ENCODE measurements around the gene SRSF7. TPM values are rescaled to one million over a fixed set of nuclear protein-coding genes. Genes with fewer than 3 reads are reported as not detected.

The SRSF7 gene
- total and polyA plus RNA-seq, 8 donors: 57.9 to 163 (median 95.4) TPM

DNA sequence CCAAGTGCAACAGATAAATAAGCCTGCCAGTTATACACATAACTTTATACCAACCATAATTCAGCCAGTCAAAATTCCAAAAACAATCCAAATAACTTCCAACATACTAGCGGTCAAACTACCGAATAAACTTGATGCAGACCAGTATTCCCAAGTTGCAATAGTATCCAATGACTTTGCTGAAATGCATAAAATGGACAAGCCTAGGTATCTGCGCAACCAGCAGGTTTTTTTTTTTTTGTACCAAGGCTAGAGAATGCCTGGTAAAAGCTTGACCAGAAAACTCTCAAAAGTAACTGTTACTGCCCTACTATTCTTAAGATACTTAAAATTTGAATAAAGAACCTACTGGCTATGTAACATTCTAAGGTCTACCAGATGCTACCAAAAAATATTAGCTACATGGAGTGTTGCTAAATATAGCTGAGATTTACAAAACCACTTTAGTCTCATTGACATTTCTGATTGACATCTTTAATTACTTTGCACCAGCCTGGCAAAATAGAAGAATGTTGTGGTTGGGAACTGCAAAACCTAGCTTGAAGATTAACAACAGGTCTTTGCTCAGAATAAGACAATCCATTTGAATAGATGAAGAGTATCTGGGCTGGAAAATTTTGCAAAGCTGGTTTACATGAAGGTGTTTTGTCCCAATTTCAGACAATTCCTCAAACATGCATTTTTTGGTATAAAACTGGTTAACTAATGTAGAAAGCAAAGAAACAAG lies 7.3 kb downstream of the SRSF7 start:
- peaks cover 26 to 81% (median 45%) of the 10 kb centered on the region in 4 donors for H3K4me1 ChIP-seq

DNA sequence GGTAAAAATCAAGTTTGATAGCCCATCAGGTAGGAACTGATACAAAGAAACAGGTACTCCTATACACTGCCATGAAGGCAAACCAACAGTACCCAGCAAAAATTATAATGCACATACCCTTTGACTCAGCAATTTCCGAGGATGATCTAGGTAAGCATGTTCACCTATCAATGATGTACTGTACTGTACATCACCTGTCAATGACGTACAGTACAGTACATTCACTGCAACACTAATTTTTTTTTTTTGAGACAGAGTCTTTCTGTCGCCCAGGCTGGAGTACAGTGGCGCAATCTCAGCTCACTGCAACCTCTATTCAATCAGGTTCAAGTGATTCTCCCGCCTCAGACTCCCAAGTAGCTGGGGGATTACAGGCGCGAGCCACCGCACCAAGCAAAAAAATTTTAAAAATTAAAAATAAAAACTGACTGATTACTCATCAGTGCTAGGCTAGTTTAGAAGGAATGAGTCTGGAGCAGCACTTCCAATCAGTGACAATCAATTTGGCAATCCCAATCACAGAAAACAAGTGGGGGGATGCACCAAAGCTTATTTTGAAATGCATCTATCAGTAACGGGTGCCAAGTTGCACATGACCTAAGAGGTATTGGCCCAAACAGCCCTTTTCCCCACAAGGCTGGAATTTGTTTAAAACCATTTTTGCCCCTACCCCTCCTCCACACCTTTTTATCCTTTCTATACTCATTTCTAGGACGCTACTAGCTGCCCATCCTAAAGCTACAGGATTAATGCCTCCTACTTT lies 8.2 kb downstream of the SRSF7 start:
- Histone ChIP-seq H3K9me3 (no peaks in the 10 kb centered on the region), H3K27ac (peak overlapping the region in 1 of 5 donors; percentile 18), H3K4me3 (no peak overlapping the region), H3K4me1 (peaks cover 17 to 73% (median 39%) of the 10 kb centered on the region in 4 donors), H3K27me3 (no peaks in the 10 kb centered on the region), H3K36me3 (peaks cover 48 to 81% (median 73%) of the 10 kb centered on the region in 4 donors)
- TF ChIP-seq CTCF (IDR thresholded peaks at IDR 0.05): no peak
- TF ChIP-seq EP300 (IDR thresholded peaks at IDR 0.05): no peak
- no peak for TF ChIP-seq POLR2AphosphoS5 (IDR thresholded peaks at IDR 0.05)
- no peak for TF ChIP-seq POLR2A (IDR thresholded peaks at IDR 0.05)
- 72 to 87% (median 81%) methylated on average over 10 of the region's 10 CpGs for WGBS, 5 donors
- intact Hi-C loops (cut with DNase I; ENCODE audit: low total_unique reads): no loop called here
- DNase-seq: no peak

More for the DNA sequence above, 7.3 kb downstream of the SRSF7 start:
- peak overlapping the region in 1 of 5 donors; percentile 23 for H3K27ac ChIP-seq
- 75 to 92% (median 80%) methylated on average over 3 of the region's 3 CpGs for WGBS, 5 donors
- H3K9me3 ChIP-seq: no peaks in the 10 kb centered on the region
- no peak for TF ChIP-seq CTCF (IDR thresholded peaks at IDR 0.05)
- no peak for TF ChIP-seq POLR2A (IDR thresholded peaks at IDR 0.05)
- no peak for TF ChIP-seq EP300 (IDR thresholded peaks at IDR 0.05)
- TF ChIP-seq POLR2AphosphoS5 (IDR thresholded peaks at IDR 0.05): no peak
- H3K27me3 ChIP-seq: no peaks in the 10 kb centered on the region
- no peak overlapping the region for H3K4me3 ChIP-seq
- no peak for DNase-seq
- peaks cover 52 to 83% (median 76%) of the 10 kb centered on the region in 4 donors for H3K36me3 ChIP-seq
- intact Hi-C loops (cut with DNase I; ENCODE audit: low total_unique reads): no loop called here

DNA sequence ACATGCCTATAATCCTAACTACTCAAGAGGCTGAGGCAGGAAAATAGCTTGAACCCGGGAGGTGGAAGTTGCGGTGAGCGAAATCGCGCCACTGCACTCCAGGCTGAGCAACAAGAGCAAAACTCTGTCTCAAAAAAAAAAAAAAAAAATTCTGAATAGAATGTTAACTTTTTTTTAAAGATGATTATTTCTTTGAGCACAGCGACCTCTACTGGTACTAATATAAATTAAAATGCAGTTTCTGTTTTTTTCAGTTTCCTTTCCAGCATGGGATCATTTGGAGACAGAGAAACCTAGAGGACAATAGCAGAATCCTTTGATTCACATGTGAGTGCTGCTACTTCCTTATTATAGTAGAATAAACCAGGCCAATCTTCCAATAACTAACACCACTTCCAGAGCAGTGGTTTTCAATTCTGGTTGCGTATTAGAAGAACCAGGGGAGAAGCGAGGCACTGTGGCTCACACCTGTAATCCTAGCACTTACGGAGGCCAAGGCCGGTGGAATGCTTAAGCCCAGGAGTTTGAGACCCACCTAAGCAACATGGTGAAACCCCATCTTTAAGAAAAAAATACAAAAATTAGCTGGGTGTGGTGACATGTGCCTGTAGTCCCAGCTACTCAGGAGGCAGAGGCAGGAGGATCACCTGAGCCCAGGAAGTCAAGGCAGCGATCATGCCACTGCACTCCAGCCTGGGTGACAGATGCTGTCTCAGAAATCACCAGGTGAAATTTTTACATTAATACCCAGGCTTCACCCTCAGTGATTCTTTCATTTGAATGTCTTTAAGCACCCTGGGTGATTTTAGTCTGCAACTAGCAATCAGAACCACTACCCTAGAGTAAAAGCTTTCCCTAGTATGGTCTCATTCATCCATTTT lies 10.1 kb downstream of the SRSF7 start:
- Histone ChIP-seq H3K9me3 (no peaks in the 10 kb centered on the region), H3K4me3 (no peak overlapping the region), H3K27ac (peak overlapping the region in 4 of 5 donors; percentile 18 to 75 (median 44)), H3K4me1 (peaks cover 0 to 63% (median 32%) of the 10 kb centered on the region in 4 donors), H3K36me3 (peaks cover 29 to 70% (median 64%) of the 10 kb centered on the region in 4 donors), H3K27me3 (no peaks in the 10 kb centered on the region)
- TF ChIP-seq EP300 (IDR thresholded peaks at IDR 0.05) (no peak), CTCF (IDR thresholded peaks at IDR 0.05) (peak in 5 of 7 experiments; percentile 22 to 72 (median 56)), POLR2AphosphoS5 (IDR thresholded peaks at IDR 0.05) (no peak)
- peak in 1 of 2 donors; percentile 61 for DNase-seq
- WGBS, 5 donors: 53 to 64% (median 61%) methylated on average over 11 of the region's 11 CpGs
- intact Hi-C loops (cut with DNase I; ENCODE audit: low total_unique reads): no loop called here

GRCh38 chr2:38739524-38739923 lies 11.6 kb downstream of the SRSF7 start:
- no peak for DNase-seq
- peaks cover 14 to 57% (median 50%) of the 10 kb centered on the region in 4 donors for H3K36me3 ChIP-seq
- peaks cover 0 to 60% (median 31%) of the 10 kb centered on the region in 4 donors for H3K4me1 ChIP-seq
- peak overlapping the region in 1 of 5 donors; percentile 79 for H3K27ac ChIP-seq
- TF ChIP-seq EP300 (IDR thresholded peaks at IDR 0.05) (no peak), POLR2A (IDR thresholded peaks at IDR 0.05) (no peak), CTCF (IDR thresholded peaks at IDR 0.05) (no peak), POLR2AphosphoS5 (IDR thresholded peaks at IDR 0.05) (no peak)
- H3K9me3 ChIP-seq: no peaks in the 10 kb centered on the region
- WGBS, 5 donors: 91 to 100% (median 98%) methylated on average over 2 of the region's 2 CpGs
- H3K4me3 ChIP-seq: no peak overlapping the region
- no peaks in the 10 kb centered on the region for H3K27me3 ChIP-seq
- intact Hi-C loops (cut with DNase I; ENCODE audit: low total_unique reads): no loop called here
